Measurements from ENCODE around the gene CDK4.

CDK4 gene

GRCh38 chr12:57757771-57758170, 5.7 kb upstream of the CDK4 start:
- TF ChIP-seq FOXP2 (optimal IDR thresholded peaks at IDR 0.05; ENCODE audit: borderline replicate concordance, extremely low read depth, extremely low read length, insufficient read depth): no peak
- TF ChIP-seq REST (IDR thresholded peaks at IDR 0.05; ENCODE audit: insufficient read depth in 1 of 2, low read depth in 2 of 2, low read length in 2 of 2): no peak
- no peak for TF ChIP-seq SIN3A (IDR thresholded peaks at IDR 0.05; ENCODE audit: borderline replicate concordance, insufficient read depth, low read length)
- TF ChIP-seq TAF1 (IDR thresholded peaks at IDR 0.05; ENCODE audit: borderline replicate concordance, insufficient read depth, low read length): no peak
- TF ChIP-seq POLR2AphosphoS5 (IDR thresholded peaks at IDR 0.05; ENCODE audit: low read depth, low read length): no peak

- TF ChIP-seq REST (IDR thresholded peaks at IDR 0.05; ENCODE audit: insufficient read depth in 1 of 2, low read depth in 2 of 2, low read length in 2 of 2) (no peak), TAF1 (IDR thresholded peaks at IDR 0.05; ENCODE audit: borderline replicate concordance, insufficient read depth, low read length) (no peak), SIN3A (IDR thresholded peaks at IDR 0.05; ENCODE audit: borderline replicate concordance, insufficient read depth, low read length) (no peak)
These were observed 4.6 kb upstream of the CDK4 start for GRCh38 chr12:57756406-57757341.

- TF ChIP-seq SIN3A (IDR thresholded peaks at IDR 0.05; ENCODE audit: borderline replicate concordance, insufficient read depth, low read length): no peak
- no peak for TF ChIP-seq FOXP2 (optimal IDR thresholded peaks at IDR 0.05; ENCODE audit: borderline replicate concordance, extremely low read depth, extremely low read length, insufficient read depth)
- no peak for TF ChIP-seq TAF1 (IDR thresholded peaks at IDR 0.05; ENCODE audit: borderline replicate concordance, insufficient read depth, low read length)
- no peak for TF ChIP-seq REST (IDR thresholded peaks at IDR 0.05; ENCODE audit: insufficient read depth in 1 of 2, low read depth in 2 of 2, low read length in 2 of 2)
- TF ChIP-seq POLR2AphosphoS5 (IDR thresholded peaks at IDR 0.05; ENCODE audit: low read depth, low read length): no peak
These were observed 3.6 kb upstream of the CDK4 start for GRCh38 chr12:57755454-57756372.

GRCh38 chr12:57755194-57755453, 3.0 kb upstream of the CDK4 start:
- TF ChIP-seq FOXP2 (optimal IDR thresholded peaks at IDR 0.05; ENCODE audit: borderline replicate concordance, extremely low read depth, extremely low read length, insufficient read depth) (no peak), POLR2AphosphoS5 (IDR thresholded peaks at IDR 0.05; ENCODE audit: low read depth, low read length) (no peak), REST (IDR thresholded peaks at IDR 0.05; ENCODE audit: insufficient read depth in 1 of 2, low read depth in 2 of 2, low read length in 2 of 2) (no peak), SIN3A (IDR thresholded peaks at IDR 0.05; ENCODE audit: borderline replicate concordance, insufficient read depth, low read length) (no peak), TAF1 (IDR thresholded peaks at IDR 0.05; ENCODE audit: borderline replicate concordance, insufficient read depth, low read length) (no peak)

Measured in PFSK-1 (cell line).